Suppressor macrophage (primary cell): Measurements from ENCODE around the gene TBL1XR1.
A peak's percentile ranks its signal among the peaks of the same experiment; 100 is the strongest.
"Not testable (repeated sequence)": the region's sequence is repeated elsewhere in the genome, so short reads cannot be mapped to it uniquely, and the experiment has no call there.

Source experiments
- DNase-seq, 4 experiments: peaks; one replicate each; pipeline ENCODE4 v3.0.0-alpha.2; 2020 to 2022

The TBL1XR1 gene

DNA sequence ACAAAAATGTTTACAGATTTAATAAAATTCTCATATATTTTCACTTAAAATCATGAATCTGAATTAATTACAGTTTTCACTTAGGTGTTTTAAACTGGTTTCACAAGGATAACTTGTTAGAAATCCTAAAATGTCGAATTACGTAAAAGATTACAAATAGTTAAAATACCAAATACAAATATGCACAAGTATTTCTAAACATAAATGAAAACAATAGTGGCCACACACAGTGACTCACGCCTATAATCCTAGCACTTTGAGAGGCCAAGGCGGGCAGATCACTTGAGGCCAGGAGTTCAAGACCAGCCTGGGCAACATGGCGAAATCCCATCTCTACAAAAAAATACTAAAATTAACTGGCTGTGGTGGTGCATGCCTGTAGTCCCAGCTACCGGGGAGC lies 10.9 kb upstream of the TBL1XR1 start:
- DNase-seq = no peak

DNA sequence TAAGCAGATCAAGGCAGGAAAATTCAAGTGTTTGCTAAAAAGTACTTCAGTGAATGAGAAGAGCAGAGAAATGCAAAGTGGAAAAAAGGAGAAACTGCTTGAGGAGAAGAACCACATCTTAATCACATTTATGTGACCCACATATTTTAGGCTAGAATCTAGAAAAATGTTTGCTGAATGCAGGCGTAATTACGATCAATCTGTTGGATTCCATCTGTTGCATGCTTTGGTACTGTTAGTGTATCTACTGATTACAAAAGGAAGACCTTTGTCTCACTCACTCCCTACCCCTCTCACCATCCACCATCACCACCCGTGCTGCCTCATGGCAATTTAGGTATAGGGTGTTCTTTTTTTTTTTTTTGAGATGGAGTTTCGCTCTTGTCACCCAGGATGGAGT lies 9.7 kb upstream of the TBL1XR1 start:
- no peak for DNase-seq

DNA sequence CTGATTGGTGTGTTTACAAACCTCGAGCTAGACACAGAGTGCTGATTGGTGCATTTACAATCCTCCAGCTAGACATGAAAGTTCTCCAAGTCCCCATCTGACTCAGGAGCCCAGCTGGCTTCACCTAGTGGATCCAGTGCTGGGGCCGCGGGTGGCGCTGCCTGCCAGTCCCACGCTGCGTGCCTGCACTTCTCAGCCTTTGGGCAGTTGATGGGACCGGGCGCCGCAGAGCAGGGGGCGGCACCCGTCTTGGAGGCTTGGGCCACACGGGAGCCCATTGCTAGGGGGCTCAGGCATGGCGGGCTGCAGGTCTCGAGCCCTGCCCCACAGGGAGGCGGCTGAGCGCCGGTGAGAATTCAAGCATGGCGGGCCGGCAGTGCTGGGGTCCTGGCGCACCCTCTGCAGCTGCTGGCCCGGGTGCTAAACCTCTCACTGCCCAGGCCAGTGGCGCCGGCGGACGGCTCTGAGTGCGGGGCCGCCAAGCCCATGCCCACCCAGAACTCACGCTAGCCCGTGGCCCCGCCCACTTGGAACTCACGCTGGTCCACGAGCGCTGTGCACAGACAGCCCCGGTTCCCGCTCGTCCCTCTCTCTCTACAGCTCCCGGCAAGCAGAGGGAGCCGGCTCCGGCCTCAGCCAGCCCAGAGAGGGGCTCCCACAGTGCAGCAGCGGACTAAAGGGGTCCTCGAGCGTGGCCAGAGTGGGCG lies 6.6 kb upstream of the TBL1XR1 start:
- DNase-seq = no peak

DNA sequence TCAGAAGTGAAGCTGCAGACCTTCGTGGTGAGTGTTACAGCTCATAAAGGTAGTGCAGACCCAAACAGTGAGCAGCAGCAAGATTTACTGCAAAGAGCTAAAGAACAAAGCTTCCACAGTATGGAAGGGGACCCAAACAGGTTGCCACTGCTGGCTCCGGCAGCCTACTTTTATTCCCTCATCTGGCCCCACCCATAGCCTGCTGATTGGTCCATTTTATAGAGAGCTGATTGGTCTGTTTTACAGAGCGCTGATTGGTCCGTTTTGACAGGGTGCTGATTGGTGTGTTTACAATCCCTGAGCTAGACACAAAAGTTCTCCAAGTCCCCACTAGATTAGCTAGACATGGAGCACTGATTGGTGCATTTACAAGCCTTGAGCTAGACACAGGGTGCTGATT lies 5.7 kb upstream of the TBL1XR1 start:
- not testable (repeated sequence) for DNase-seq

DNA sequence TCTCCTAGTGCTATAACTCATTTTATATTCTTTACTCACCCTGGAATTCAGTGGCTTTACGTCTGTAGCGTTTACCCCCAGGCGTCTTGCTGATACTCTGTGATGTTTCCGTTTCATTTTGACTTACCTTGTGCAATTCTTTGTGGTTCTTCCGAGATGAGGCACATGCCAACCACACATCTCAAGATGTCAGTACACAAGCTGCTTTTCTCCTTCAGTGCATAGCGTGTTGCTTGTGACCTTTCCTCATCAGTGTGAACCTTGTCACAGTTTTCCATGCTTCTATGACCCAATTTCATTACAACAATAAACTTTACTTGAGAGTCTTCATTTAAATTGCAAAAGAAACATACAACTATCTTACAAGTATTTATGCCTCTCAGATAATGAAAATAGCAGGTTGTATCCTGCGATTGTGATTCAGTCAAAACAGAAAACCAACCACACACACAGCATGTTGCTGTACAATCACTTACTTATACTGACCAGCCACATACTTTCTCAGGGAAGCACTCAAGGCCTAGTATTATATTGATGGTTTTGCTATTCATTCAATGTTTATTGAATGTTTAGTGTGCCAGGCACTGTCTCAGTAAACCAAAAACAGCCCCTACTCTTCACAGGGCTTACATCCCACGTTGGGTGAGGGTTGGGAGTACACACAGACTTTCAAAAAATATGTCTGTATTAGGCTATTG lies 4.6 kb upstream of the TBL1XR1 start:
- DNase-seq = peak; percentile 43 to 81 (median 66)

DNA sequence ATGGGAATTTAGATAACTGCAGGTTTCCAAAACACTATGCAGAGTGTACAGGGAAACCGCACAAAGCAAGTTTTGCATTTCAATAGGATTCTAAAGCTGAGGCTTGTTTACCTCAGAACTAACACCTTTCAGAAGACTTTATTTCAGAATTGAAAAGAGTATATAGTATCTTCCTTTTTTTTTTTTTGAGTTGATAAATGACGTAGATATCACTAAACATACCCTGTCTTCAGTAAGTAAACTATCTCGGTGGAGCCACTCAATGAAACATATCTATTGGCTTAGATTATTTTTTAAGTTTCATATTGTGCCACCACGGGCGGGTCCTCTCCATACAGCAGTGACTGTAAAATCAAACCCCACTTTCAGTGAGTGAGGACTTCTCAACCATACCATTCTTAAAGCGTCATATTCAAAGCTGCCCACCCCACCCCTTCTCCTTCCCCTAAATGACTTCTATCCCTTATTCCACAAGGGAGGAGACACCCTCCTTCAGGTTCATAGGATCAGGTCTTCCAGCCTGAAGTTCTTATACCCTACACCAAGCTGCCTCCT lies 2.0 kb upstream of the TBL1XR1 start:
- DNase-seq = no peak

DNA sequence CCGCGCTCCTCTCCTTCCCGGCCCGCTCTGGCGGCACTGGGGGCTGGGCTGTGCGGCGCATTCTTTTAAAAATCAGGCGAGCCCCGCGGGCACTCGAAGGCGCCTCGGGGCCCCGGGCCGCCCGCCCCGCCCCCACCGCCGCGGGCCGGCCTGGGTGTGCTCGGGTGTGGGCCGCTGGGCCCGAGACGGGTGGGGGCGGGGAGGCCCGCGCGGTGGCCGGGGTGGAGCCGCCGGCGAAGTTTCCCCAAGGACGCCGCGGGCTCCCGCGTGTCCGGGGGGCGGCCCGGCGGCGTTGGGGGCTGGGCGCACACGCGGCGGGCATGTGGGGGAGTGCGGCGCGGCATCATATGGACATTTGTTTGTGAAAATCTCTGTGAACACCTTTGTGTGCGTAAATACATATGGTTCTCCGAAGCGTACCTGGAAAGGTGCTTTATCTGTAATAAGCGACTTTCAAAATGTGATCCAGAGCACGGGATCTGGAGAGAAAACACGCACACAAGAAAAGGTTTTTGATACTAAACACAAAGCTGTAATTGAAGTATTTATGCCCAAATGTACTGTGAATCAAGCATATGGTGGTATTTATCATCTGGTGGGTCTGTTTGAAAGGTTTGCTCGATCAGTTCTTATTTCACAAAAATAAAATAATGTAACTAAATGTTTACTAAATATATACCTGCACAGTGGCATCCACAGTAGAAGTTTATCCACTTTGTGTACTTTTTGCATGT lies 612 bp upstream of the TBL1XR1 start:
- peak; percentile 56 to 85 (median 70) for DNase-seq

DNA sequence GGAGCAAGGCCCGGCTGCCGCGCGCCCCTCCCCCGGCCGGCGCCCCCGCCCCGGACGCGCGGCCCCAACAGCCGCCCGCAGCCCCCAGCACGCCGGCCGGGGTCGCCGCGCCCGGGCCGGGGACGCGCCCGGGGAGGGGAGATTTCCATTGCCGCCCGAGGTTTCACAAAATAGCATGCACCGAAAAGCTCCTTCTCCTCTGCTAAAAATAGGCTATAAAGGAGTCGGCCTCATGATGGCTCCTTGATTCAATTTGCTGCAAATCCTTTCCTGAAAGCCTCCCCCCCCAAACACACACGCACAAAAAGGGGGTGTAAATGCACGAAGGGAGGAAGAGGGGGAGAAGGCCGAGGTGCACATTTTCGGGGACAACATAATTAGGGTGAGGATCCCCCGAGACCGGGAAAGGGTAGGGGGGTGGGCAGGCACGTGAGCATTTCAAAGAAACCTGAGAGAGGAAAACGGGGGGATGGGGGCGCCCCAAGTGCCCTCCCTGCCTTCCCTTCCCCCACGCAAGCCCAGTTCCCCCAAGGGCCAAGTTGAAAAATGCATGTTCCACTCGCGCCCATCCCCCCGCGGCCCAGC lies 734 bp downstream of the TBL1XR1 start:
- DNase-seq = peak in 3 of 4 experiments; percentile 19 to 55 (median 35)

DNA sequence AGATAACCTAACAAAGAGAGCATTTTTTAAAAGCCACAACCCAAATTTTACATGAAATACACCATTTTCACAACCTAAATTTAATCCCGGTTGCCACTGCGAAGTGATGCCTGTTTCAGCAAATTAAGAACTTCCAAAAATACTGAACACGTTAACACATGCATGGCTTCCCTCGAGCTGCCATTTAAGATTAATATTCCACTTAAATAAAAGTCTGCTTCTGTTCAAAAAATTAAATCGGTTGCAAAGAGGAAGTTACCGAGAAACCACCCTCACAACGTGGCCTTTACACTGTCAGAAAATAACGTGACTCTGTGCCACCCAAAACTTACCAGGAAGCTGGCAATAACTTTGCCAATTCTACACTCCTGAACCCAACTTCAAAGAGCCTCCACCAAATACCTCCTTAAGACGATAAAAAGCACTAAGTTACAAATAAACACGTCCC lies 1.2 kb downstream of the TBL1XR1 start:
- DNase-seq = peak; percentile 61 to 82 (median 73)

DNA sequence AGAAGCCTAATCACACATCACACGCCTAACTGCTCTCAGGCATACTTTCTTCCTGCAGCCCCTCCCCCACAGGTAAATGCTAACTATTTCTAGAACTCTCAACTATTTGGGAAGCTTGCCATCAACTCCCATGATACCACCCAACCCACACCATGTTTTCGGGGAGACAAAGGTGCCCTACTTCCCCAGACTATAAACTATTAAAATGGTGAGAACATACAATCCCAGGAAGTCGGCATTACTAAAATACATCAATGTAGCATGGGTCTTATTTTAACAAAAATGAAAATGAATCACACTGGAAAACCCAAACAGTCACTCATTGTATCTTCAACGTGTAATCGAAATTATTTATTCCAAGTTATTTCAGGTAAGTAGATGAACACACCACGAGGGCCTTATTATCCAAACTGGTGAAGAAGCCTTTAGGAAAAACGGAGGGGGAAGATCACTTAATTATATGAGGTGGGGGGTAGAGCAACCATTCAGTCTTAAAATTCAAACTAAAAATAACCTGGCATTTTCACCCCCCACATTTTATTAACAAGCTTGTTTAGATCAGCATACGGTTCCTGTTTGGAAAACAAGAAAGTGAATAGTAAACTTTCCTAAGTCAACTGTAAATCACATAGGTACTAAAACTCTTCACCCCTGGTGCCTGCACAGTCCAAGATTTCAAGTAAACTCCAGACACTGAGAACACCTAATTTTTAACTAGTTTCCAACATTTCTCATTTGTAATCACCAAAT lies 1.9 kb downstream of the TBL1XR1 start:
- DNase-seq = peak in 2 of 4 experiments; percentile 25 to 43

DNA sequence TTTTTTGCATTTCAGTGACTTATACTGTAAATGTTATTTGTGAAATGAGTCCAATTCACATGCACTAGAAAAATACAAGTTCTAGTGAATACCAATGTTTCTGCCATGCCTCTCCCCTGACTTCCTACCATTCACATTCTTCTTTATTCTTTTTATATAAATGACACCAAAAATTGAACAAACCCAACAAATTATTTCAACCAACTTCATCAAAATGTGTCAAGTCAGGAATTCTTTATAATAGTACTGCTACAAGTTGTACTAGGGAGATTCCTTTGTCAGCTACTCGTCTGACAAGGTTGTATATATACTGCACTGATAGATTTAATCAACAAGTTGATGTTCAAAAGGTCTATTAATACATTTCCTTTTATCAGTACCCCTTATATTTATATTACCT lies 3.0 kb downstream of the TBL1XR1 start:
- no peak for DNase-seq

DNA sequence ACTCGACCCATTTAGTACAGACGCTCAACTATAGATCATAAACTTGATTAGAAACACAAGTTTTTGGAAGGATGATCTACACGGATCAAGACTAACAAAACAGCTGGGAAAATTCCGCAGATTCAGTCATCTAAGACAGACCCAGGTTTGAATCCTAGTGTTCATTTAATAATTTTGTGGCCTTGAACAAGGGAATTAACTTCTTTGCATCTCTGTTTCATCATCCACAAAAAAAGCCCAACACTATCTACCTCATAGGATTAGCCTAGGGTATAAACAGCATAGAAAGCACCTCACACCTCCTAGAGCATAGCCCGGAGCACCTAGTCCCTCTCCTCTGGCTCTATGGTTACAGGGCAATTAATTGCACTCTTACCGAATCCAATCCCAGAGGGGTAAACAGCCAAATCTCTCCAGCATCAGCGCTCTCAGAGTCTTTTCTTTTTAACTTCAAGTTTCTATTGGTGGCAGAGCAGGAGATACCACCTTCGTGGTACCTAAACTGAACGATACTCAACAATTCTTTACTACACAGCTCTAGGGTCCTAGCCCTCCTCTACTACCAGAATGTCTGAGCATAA lies 3.5 kb downstream of the TBL1XR1 start:
- DNase-seq = no peak

DNA sequence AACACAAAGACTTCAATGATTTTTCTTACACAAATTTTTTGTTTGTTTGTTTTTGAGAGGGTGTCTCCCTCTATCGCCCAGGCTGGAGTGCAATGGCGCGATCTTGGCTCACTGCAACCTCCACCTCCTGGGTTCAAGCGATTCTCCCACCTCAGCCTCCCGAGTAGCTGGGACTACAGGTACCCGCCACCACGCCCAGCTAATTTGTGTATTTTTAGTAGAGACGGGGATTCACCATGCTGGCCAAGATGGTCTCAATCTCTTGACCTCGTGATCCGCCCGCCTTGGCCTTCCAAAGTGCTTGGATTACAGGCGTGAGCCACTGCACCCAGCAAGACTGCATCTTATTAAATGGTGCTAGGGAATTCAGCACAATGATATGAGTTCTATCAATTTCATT lies 4.0 kb downstream of the TBL1XR1 start:
- DNase-seq = not testable (repeated sequence)

DNA sequence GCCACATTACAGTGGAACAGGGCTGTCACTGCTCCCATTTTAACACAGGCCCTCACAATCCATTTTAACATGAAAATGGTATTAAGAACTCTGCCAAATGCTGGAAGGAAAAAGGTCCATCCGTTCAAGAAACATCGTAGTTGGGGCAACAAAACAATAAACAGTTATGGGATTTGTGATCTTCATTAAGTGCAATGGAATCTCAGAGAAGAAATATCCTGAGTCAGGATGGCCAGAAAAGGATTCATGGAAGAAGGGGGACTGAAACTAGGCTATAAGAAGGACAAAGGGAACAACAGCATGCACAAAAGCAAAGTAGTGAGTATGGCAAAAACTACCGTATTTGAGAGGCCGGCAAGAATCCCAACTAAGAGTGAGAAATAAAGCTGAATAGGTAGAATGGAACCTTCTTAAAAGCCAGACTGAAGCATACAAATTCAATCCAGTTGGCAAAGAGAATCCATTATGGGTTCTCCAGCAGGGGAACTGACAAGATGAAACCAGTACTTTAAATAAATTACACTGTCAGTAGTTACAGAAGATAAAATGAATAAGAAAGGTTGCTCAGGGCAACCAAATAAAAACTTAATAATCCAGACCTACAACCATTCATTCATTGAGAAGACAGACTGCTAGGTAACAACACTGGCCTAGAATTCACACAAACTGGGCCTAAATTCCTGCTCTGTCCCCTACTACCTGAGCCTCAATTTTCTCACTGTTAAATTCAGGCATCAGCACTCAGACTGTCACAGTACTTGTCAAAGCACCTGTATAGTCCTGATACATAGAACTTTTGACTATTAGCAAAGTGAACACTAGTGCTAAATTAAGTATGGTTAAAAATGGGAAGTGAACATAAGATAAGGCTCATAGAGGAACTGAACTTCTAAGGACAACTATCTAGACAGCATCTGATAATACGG lies 6.3 kb downstream of the TBL1XR1 start:
- peak in 2 of 4 experiments; percentile 27 to 62 for DNase-seq

DNA sequence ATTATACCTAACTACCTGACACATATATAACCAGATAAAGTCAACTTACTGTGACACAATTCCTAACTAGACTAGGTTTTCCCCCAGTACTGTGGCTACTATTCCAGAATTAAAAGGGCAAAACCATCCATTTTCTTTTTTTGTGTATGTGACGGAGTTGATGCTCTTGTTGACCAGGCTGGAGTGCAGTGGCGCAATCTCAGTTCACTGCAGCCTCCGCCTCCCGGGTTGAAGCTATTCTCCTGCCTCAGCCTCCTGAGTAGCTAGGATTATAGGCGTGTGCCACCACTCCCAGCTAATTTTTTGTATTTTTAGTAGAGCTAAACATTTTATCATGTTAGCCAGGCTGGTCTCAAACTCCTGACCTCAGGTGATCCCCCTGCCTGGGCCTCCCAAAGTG lies 7.1 kb downstream of the TBL1XR1 start:
- DNase-seq = not testable (repeated sequence)

DNA sequence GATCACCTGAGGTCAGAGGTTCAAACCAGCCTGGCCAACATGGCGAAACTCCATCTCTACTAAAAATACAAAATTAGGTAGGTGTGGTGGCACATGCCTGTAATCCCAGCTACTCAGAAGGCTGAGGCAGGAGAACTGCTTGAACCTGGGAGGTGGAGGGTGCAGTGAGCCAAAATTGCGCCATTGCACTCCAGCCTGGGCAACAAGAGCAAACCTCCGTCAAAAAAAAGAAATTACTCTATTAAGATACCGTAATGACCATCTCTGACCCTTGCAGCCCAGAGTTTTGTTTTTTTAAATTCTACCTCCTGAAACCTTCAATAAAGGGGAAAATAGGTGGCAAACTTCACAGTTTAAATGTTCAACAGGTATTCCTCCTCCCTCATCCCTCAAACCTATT lies 9.0 kb downstream of the TBL1XR1 start:
- DNase-seq = not testable (repeated sequence)

DNA sequence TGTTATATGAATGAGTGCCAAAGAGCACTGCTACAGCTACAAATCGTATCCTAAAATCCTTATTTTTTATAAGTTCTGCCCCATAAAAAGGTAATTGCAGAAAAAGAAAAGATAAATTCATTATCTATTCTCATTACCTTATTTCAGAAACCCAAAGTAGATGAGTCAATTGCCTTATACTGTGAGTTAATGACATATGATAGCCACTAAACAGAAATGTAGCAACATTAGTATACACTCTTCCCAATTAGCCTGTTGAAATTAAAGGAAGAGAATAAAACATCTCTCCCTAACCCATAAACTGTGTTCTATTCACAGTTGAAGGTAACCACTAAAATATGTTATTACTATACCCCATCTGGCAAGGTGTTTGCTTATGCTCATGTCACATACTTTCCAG lies 11.0 kb downstream of the TBL1XR1 start:
- DNase-seq = no peak

DNA sequence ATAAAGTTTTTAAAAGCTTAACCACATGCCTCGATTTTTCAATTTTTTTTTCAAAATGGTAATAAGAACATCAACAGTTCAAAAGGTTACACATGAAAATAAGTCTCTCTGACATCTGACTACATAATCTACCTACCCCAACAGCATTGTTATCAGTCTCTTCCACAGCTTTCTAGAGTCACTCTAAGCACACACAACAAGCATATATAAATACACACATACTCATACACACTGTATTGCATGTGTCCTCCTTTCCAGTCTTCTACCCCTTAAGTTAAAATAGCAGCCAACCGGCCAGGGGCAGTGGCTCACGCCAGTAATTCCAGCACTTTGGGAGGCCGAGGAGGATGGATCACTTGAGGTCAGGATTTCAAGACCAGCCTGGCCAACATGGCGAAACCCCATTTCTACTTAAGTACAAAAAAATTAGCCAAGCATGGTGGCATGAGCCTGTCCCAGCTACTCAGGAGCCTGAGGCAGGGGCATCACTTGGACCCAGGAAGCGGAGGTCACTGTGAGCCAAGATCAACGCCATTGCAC lies 12.2 kb downstream of the TBL1XR1 start:
- DNase-seq = no peak

DNA sequence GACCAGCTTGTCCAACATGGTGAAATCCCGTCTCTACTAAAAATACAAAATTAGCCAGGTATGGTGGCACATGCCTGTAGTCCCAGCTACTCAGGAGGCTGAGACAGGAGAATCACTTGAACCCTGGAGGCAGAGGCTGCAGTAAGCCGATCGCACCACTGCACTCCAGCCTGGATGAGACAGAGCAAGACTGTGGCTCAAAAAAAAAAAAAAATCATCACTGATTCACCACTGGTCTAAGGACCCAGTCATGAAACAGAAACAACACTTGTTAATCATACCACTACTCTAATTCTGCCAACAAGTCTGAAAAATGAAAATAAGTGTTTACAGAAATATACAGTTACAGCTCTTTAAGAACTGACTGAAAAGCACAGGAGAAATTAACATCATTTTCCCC lies 12.7 kb downstream of the TBL1XR1 start:
- DNase-seq = not testable (repeated sequence)

DNA sequence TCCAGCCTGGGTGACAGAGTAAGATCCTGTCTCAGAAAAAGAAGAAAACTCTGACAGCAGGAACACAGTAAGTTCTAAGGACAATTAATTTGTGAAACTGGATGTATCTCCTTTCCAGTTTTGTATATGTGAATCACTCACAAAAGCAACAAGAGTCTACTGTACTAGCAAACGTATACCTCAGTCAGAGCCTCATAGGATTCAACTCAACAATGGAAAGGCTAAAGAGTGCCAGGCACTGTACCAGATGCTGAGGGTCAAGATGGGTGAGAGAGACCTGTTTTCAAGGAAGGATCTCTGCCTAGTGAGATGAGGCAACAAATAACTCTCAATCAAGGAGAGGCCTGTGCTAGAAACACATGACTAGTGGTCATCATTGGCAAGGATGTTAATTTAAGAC lies 14.9 kb downstream of the TBL1XR1 start:
- no peak for DNase-seq
